NOMO-1 treated with DMSO at 0.1 percent for 48 hours (cell line): ENCODE results near the gene TRIM27.
"Not testable (repeated sequence)": the region's sequence is repeated elsewhere in the genome, so short reads cannot be mapped to it uniquely, and the experiment has no call there.

ENCODE experiments used
- DNase-seq: peaks from one replicate; lab custom pipeline; 2025; ENCODE audit not compliant: unreplicated experiment; lab: John Stamatoyannopoulos, UW

TRIM27 gene, protein sequence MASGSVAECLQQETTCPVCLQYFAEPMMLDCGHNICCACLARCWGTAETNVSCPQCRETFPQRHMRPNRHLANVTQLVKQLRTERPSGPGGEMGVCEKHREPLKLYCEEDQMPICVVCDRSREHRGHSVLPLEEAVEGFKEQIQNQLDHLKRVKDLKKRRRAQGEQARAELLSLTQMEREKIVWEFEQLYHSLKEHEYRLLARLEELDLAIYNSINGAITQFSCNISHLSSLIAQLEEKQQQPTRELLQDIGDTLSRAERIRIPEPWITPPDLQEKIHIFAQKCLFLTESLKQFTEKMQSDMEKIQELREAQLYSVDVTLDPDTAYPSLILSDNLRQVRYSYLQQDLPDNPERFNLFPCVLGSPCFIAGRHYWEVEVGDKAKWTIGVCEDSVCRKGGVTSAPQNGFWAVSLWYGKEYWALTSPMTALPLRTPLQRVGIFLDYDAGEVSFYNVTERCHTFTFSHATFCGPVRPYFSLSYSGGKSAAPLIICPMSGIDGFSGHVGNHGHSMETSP

DNA sequence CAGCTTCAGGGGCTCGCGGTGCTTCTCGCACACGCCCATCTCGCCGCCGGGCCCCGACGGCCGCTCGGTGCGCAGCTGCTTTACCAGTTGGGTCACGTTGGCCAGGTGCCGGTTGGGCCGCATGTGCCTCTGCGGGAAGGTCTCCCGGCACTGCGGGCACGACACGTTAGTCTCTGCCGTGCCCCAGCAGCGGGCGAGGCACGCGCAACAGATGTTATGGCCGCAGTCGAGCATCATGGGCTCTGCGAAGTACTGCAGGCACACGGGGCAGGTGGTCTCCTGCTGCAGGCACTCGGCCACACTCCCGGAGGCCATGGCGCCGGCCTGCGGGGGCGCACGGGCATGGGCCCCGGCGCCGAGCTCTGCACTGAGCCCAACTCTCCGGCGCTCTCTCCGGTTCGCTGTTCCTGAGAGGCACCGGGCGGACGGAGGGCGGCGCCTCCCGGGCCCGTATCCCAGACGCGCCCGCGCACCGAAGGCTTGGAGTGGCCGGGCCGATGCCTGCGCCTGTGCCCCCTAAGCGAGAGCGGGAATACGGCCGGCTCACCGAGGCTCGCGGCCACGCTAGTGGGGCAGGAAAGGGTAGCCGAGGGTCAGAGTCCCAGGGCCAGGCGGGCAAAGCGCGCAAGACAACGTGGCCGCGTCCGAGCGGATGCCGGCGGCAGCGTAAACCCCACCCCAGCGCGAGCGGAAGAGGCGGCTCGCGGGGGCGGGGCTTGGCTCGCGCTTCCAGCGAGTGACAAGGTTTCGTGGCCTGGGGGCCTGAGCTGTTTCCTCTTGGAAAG is at the start of gene TRIM27:
TSS of gene TRIM27 (minus strand) at position 668 of the 785 bp plus-strand sequence. CDS start at position 315, 353 bp downstream.
- peak; percentile 76 for DNase-seq

DNA sequence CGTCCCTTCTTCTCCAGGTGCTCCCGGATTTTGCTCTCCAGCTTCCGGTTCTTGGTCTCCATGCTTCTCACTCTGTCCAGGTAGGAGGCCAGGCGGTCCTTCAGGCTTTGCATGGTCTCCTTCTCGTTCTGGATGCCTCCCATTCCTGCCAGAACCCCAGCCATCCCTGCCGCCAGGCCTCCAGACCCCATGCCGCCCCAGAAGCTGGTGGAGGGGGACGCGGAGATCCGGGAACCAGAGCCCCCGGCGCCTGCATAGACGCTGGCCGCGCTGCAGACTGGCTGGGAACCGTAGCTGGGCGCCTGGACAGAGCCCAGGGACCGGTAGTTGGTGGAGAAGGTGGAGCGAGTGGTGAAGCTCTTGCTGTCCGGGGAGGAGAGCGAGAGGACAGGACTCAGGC is 46.3 kb upstream of the TRIM27 start:
- DNase-seq = not testable (repeated sequence)

DNA sequence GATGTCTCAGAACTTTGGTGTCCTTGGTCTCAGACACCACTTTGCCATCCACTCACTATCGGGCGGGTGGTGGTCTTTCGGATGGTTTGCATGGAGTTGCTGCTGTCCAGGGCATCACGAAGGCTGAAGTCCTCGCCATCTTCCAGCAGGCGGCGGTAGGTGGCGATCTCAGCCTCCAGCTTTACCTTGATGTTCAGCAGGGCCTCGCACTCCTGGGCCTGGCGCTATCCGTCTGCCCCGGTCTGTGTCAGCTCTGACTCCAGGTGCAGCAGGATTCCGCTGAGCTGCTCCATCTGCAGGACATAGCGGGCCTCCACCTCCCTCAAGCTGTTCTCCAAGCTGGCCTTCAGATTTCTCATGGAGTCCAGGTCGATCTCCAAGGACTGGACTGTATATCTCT is 45.3 kb upstream of the TRIM27 start:
- DNase-seq = no peak

DNA sequence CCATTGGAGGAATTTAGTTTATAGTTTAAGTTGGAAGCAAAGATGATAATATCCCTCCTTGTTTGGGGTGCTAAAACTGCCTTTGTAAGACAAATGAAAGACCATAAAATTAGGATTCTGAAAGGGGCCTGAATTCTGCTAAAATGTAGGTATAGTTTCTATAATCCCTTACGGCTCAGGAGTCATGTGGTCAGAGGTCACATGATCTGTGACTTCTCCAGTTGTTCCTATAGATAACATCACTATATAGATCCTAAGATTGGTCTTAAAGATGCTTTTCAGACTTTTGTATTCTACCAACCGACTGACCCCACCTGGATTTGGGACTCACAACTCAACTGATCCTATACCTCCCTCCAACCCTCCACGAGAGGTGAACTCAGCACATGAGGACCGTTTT is 44.7 kb upstream of the TRIM27 start:
- DNase-seq = no peak

GRCh38 chr6:28965706-28966105 is 41.9 kb upstream of the TRIM27 start:
- DNase-seq = no peak

GRCh38 chr6:28960846-28961500 is 37.2 kb upstream of the TRIM27 start:
- no peak for DNase-seq

DNA sequence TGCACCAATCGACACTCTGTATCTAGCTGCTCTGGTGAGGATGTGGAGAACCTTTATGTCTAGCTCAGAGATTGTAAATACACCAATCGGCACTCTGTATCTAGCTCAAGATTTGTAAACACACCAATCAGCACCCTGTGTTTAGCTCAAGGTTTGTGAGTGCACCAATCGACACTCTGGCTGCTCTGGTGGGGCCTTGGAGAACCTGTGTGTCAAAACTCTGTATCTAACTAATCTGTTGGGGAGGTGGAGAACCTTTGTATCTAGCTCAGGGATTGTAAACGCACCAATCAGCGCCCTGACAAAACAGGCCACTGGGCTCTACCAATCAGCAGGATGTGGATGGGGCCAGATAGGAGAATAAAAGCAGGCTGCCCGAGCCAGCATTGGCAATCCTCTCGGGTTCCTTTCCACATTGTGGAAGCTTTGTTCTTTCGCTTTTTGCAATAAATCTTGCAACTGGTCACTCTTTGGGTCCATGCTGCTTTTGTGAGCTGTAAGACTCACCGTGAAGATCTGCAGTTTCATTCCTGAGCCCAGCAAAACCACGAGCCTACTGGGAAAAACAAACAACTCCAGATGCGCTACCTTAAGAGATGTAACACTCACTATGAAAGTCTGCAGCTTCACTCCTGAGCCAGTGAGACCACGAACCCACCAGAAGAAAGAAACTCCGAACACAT is 34.9 kb upstream of the TRIM27 start:
- not testable (repeated sequence) for DNase-seq

DNA sequence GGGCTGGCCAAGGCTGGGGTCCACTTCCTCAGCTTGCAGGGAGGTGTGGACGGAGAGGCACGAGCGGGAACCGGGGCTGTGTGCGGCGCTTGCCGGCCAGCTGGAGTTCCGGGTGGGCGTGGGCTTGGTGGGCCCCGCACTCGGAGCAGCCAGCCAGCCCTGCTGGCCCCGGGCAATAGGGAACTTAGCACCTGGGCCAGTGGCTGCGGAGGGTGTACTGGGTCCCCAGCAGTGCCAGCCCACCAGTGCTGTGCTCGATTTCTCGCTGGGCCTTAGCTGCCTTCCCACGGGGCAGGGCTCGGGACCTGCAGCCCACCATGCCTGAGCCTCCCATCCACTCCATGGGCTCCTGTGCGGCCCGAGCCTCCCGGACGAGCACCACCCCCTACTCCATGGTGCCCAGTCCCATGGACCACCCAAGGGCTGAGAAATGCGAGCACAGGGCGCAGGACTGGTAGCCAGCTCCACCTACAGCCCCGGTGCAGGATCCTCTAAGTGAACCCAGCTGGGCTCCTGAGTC is 34.1 kb upstream of the TRIM27 start:
- not testable (repeated sequence) for DNase-seq

DNA sequence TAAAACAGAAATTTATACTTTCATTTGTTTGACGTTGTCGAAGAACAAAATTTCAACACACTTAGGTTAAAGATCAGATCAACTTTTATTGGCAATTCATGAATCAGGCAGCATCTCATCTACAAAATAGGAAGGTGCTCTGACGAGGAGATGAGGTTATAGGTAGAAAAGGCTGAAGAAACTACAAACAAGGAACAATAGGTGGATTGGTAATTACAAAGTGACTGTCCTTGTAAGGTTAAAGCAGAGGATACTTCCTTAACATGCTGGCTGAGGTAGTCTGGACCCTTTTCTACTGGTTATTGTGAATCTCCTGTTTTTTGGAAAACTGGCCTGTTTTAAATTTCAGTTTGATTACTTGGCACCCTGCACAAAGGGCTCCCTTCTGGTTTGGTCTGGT is 32.5 kb upstream of the TRIM27 start:
- DNase-seq = no peak

DNA sequence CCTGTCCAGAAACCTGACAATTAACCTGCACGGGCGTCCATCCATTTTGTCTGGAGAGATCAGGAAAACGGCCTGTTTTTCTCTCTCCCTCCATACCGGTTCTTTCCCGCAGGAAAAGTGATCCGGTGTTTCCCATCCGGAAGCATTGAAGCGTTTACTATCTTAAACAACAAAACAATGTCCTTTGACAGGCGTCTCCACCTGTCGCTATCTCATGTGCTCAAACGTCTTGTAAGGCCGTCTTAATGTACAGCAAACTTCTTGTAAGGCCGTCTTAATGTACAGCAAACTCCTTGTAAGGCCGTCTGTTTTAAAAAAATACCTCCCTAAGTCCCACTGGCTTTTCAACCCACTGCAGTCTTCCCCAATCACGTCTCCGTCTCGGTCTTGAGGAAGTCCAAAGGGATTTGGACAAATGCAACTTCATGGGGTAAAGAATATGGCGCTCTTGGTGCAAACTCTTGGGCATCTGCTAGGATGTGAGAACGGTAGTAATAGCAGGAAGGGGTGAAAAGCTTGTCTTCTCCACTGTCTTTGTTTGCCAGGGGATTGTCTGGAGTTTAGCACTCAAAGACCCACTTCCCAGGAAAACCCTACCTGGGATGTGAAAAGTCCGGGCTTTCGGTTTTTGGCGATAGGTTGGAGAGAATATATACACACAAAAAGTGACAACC is 29.9 kb upstream of the TRIM27 start:
- DNase-seq = no peak

- DNase-seq = peak; percentile 12
These were observed 29.3 kb upstream of the TRIM27 start for GRCh38 chr6:28953039-28953584.

DNA sequence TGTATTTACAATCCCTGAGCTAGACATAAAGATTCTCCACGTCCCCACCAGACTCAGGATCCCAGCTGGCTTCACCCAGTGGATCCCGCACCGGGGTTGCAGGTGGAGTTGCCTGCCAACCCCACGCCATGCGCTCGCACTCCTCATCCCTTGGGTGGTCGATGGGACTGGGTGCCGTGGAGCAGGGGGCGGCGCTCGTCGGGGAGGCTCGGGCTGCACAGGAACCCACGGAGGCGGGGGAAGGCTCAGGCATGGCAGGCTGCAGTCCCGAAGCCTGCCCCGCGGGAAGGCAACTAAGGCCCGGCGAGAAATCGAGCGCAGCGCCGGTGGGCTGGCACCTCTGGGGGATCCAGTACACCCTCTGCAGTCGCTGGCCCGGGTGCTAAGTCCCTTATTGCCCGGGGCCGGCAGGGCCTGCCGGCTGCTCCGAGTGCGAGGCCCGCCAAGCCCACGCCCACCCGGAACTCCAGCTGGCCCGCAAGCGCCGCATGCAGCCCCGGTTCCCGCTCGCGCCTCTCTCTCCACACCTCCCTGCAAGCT is 25.9 kb upstream of the TRIM27 start:
- not testable (repeated sequence) for DNase-seq

- DNase-seq = no peak
These were observed 25.1 kb upstream of the TRIM27 start for GRCh38 chr6:28948782-28949486.

GRCh38 chr6:28947831-28948270 is 24.1 kb upstream of the TRIM27 start:
- no peak for DNase-seq

DNA sequence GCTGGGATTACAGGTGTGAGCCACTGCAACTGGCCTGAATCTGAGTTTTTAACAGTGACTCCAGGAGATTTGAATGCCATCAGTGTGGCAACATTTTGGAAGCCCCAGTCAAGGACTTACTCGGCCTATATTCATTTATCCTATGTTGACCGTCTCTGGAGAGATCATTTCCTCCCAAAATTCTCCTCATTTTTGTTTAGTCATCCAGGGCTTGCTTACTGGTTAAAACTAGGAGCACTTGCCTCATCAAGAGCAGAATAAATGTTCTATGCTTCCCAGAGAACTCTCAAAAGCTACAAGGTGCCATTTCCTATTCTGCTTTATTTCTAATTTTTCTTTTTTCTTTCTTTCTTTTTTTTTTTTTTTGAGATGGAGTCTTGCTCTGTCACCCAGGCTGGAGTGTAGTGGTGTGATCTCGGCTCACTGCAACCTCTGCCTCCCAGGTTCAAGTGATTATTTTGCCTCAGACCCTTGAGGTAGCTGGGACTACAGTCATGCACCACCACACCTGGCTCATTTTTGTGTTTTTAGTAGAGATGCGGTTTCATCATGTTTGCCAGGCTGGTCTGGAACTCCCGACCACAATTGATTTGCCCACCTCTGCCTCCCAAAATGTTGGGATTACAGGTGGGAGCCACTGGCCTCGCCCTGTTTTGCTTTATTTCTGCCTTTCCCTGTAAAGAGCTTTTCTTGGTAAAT is 23.4 kb upstream of the TRIM27 start:
- no peak for DNase-seq

GRCh38 chr6:28945349-28945748 is 21.6 kb upstream of the TRIM27 start:
- DNase-seq = peak; percentile 56

GRCh38 chr6:28944412-28944865 is 20.7 kb upstream of the TRIM27 start:
- peak; percentile 69 for DNase-seq
